Hematopoietic multipotent progenitor cell treated with erythropoietin and hydrocortisone succinate and interleukin-3 and kit ligand, for 8 days (in vitro differentiated cells): ENCODE data around the gene C3AR1.
"Not testable (repeated sequence)": the region's sequence is repeated elsewhere in the genome, so short reads cannot be mapped to it uniquely, and the experiment has no call there.

Experiments used
- DNase-seq: peaks from one replicate; pipeline ENCODE4 v3.0.0-alpha.2; 2015

The C3AR1 gene

GRCh38 chr12:8026291-8026900, 39.8 kb downstream of the C3AR1 start:
- peak; percentile 99 for DNase-seq

DNA sequence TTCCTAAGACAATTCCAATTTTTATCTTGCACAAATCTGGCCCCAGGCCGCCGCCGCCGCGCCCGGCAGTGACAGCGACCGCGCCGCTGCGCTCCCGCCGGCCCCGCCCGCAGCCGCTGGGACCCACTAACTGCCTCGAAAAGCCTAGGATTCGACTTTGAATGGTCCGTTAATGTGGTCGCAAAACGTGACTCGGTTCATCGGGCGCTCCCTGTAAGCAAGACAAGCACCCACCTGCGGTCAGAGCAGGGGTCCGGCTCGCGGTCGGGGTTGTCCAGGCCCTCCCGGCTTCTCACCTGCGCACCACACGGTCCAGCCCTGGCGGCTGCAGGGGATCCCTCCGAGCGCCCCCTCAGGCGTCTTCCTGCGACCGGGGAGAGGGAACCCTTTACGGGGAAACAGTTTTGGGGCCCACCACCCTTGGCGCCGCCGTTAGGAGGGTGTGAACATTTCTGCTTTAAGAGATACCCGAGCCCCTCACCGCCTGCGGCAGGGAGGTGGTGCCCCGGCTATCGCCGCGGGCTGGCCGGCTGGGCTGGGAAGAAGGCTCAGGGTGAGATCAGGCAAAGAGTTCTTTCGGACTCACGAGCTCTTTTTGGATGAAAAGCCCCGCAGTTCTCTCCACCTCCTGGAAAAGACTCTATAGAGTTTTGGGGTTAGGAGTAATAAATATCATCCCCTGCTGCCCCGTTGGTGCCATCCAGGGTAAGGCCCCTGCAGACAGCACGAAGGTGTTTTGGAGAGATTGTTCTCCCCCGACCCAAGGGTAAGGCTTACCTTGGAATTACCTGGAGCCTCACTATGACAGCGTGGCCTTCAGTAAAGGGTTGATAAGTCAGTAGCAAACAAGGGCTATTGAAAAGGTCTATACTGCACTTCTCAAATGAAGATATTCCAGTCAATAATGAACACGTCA, 47.2 kb downstream of the C3AR1 start:
- DNase-seq: peak; percentile 85

GRCh38 chr12:8018213-8018612, 47.9 kb downstream of the C3AR1 start:
- not testable (repeated sequence) for DNase-seq

- no peak for DNase-seq
Observed at GRCh38 chr12:8014836-8015235, 51.3 kb downstream of the C3AR1 start.

GRCh38 chr12:8012651-8013309, 53.4 kb downstream of the C3AR1 start:
- no peak for DNase-seq

DNA sequence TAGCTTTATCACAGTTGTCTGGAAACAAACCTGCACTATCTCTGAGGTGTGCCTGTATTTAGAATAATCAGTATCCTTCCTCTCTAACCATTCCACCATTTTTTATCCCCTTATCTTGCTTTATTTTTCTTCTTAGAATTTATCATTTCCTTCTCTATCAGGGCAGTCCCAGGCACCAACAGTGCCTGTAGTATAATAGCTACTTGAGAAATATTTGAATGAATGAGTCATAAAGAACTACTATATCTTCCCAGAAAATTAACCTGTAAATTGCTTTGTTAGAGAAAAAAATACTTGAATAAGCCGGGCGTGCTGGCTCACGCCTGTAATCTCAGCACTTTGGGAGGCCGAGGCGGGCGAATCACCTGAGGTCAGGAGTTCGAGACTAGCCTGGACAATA, 54.8 kb downstream of the C3AR1 start:
- DNase-seq: peak; percentile 76
